22Rv1 (cell line): ENCODE results near the gene MEOX2.

Experiments
- ZFX ChIP-seq: fragments of 450-650 bp; IDR thresholded peaks from 2 replicates; pipeline ENCODE4 v1.6.1; 2017; ENCODE audit warnings: antibody characterized with exemption, borderline replicate concordance
- TF ChIP-seq, protein P1 (sequence below): fragments of 450-650 bp; IDR thresholded peaks from 2 replicates; pipeline ENCODE4 v1.5.1; 2017; ENCODE audit warnings: mild to moderate bottlenecking

DNA sequence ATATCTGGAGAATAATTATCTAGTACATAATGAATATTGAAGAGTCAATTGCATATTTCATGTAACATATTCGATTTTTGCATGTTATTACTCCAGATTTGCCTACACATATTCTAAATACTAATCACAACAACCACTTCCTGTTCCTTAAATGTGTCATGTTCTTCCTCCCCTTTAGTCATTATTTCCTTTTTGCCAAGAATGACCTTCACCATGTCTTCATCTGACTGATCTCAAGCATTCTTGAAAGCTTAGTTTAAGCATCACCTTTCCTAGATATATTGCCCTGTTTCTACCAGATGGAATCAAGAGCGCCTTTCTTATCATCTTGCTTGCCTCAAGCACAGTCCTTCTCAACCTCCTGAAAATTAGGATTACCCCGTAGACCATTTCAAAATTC, 23.5 kb upstream of the MEOX2 start:
- TF ChIP-seq, protein P1, sequence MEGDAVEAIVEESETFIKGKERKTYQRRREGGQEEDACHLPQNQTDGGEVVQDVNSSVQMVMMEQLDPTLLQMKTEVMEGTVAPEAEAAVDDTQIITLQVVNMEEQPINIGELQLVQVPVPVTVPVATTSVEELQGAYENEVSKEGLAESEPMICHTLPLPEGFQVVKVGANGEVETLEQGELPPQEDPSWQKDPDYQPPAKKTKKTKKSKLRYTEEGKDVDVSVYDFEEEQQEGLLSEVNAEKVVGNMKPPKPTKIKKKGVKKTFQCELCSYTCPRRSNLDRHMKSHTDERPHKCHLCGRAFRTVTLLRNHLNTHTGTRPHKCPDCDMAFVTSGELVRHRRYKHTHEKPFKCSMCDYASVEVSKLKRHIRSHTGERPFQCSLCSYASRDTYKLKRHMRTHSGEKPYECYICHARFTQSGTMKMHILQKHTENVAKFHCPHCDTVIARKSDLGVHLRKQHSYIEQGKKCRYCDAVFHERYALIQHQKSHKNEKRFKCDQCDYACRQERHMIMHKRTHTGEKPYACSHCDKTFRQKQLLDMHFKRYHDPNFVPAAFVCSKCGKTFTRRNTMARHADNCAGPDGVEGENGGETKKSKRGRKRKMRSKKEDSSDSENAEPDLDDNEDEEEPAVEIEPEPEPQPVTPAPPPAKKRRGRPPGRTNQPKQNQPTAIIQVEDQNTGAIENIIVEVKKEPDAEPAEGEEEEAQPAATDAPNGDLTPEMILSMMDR: no peak
- TF ChIP-seq ZFX: no peak
